HepG2 (cell line): ENCODE measurements around the gene NFE2L1. TPM values are rescaled to one million over a fixed set of nuclear protein-coding genes. Genes with fewer than 3 reads are reported as not detected.

ENCODE experiments used
- DMAP1 ChIP-seq: IDR thresholded peaks from 2 replicates; pipeline ENCODE4 v1.6.1; 2016
- DZIP1 ChIP-seq: sonication (generic); formaldehyde crosslinking; IDR thresholded peaks from 2 replicates; pipeline ENCODE4 v1.5.0; 2020; ENCODE audit warnings: mild to moderate bottlenecking, missing genetic modification reagents
- HNF4A ChIP-seq: sonication (generic); formaldehyde crosslinking; IDR thresholded peaks from 2 replicates; pipeline ENCODE4 v1.4.0; 2020; ENCODE audit warnings: missing genetic modification reagents
- MIER3 ChIP-seq: IDR thresholded peaks from 2 replicates; pipeline ENCODE4 v1.6.1; 2016; ENCODE audit warnings: missing compliant biosample characterization, borderline replicate concordance
- MXI1 ChIP-seq: IDR thresholded peaks from 3 replicates; pipeline ENCODE4 v1.6.1; 2012; ENCODE audit warnings: low read depth, low read length, inconsistent platforms, borderline replicate concordance
- PAX8 ChIP-seq: sonication (generic); formaldehyde crosslinking; IDR thresholded peaks from 2 replicates; pipeline ENCODE4 v1.8.0; 2022; ENCODE audit warnings: mild to moderate bottlenecking, missing genetic modification reagents, borderline replicate concordance
- PBX2 ChIP-seq: IDR thresholded peaks from 2 replicates; pipeline ENCODE4 v1.6.1; 2016; ENCODE audit warnings: control low read depth
- SETDB1 ChIP-seq: sonication (generic); formaldehyde crosslinking; IDR thresholded peaks from 2 replicates; pipeline ENCODE4 v1.5.1; 2020; ENCODE audit warnings: missing genetic modification reagents, mild to moderate bottlenecking, borderline replicate concordance
- STAG1 ChIP-seq: sonication (generic); formaldehyde crosslinking; IDR thresholded peaks from 2 replicates; pipeline ENCODE4 v1.4.0; 2020; ENCODE audit warnings: missing genetic modification reagents
- XBP1 ChIP-seq: sonication (generic); formaldehyde crosslinking; IDR thresholded peaks from 2 replicates; pipeline ENCODE4 v1.5.0; 2020; ENCODE audit warnings: missing genetic modification reagents
- ZFP1 ChIP-seq: IDR thresholded peaks from 2 replicates; pipeline ENCODE4 v1.6.1; 2016
- ZNF12 ChIP-seq: sonication (generic); formaldehyde crosslinking; IDR thresholded peaks from 2 replicates; pipeline ENCODE4 v1.5.0; 2020; ENCODE audit warnings: missing genetic modification reagents
- ZNF143 ChIP-seq: sonication (generic); formaldehyde crosslinking; IDR thresholded peaks from 2 replicates; pipeline ENCODE4 v1.4.0; 2020; ENCODE audit warnings: missing genetic modification reagents
- ZNF33B ChIP-seq: sonication (generic); formaldehyde crosslinking; IDR thresholded peaks from 2 replicates; pipeline ENCODE4 v1.5.1; 2020; ENCODE audit warnings: mild to moderate bottlenecking, missing genetic modification reagents
- ZNF496 ChIP-seq: sonication (generic); formaldehyde crosslinking; IDR thresholded peaks from 2 replicates; pipeline ENCODE4 v1.8.1; 2023; ENCODE audit warnings: mild to moderate bottlenecking, moderate library complexity, missing genetic modification reagents; ENCODE audit not compliant: insufficient replicate concordance
- ZNF674 ChIP-seq: sonication (generic); formaldehyde crosslinking; IDR thresholded peaks from 2 replicates; pipeline ENCODE4 v1.5.0; 2020; ENCODE audit warnings: low read depth, mild to moderate bottlenecking, missing genetic modification reagents
- ZNF720 ChIP-seq: sonication (generic); formaldehyde crosslinking; IDR thresholded peaks from 2 replicates; pipeline ENCODE4 v1.4.0; 2020; ENCODE audit warnings: missing genetic modification reagents
- ZNF777 ChIP-seq: sonication (generic); formaldehyde crosslinking; IDR thresholded peaks from 2 replicates; pipeline ENCODE4 v1.4.0; 2020; ENCODE audit warnings: missing genetic modification reagents
- ZNF788 ChIP-seq: sonication (generic); formaldehyde crosslinking; IDR thresholded peaks from 2 replicates; pipeline ENCODE4 v1.5.0; 2020; ENCODE audit warnings: mild to moderate bottlenecking, missing genetic modification reagents, borderline replicate concordance
- ZNF891 ChIP-seq: sonication (generic); formaldehyde crosslinking; IDR thresholded peaks from 2 replicates; pipeline ENCODE4 v1.5.0; 2020; ENCODE audit warnings: mild to moderate bottlenecking, missing genetic modification reagents
- polyA plus RNA-seq, 8 experiments: library from polyadenylated mRNA; depleted of rRNA in 3 of 8; stranded (reverse) in 7 of 8; unstranded in 1 of 8; fragments of >200 nt; fragmentation: Illumina TruSeq in 4 of 8; extraction: Trizol in 4 of 8; gene quantifications; 2 replicates each; pipeline versions ENCODE4 v1.2.1 to v1.2.3, GENCODE V29; 2011 to 2016; ENCODE audit warnings: low read depth in 4 of 8, missing spikeins in 1 of 8, mixed read lengths in 1 of 8; ENCODE audit not compliant: insufficient read depth in 1 of 8
- total RNA-seq, 5 experiments: library from RNA; depleted of rRNA; stranded (reverse); fragments of >200 nt; fragmentation: Illumina TruSeq; extraction: Trizol; gene quantifications; 2 replicates each; pipeline ENCODE4 v1.2.3, GENCODE V29; 2016; ENCODE audit warnings: low read depth in 1 of 5
- TF ChIP-seq, protein P1 (sequence below): sonication (generic); formaldehyde crosslinking; IDR thresholded peaks from 2 replicates; pipeline ENCODE4 v1.8.1; 2023; ENCODE audit warnings: mild to moderate bottlenecking, missing genetic modification reagents, borderline replicate concordance
- TF ChIP-seq, protein P2 (sequence below): IDR thresholded peaks from 2 replicates; pipeline ENCODE4 v1.6.1; 2018; ENCODE audit warnings: missing genetic modification reagents
- TF ChIP-seq, protein P3 (sequence below): sonication (generic); formaldehyde crosslinking; conservative IDR thresholded peaks from 2 replicates; pipeline ENCODE4 v1.4.0; 2020; ENCODE audit warnings: missing genetic modification reagents

NFE2L1 gene
- total and polyA plus RNA-seq, 2 of the 13 experiments (the other 11 are each of a cell fraction or from before 2014, with no cell fraction given): 67.0 to 234 TPM

GRCh38 chr17:48026502-48027321 is 21.4 kb upstream of the NFE2L1 start (continued):
- TF ChIP-seq ZNF720 (CRISPR knock-in tag) (no peak), ZNF777 (no peak), PAX8 (CRISPR knock-in tag) (peak; percentile 85; the same call in 1 of the 2 replicates), DZIP1 (CRISPR knock-in tag) (peak; percentile 62; the same call in 1 of the 2 replicates), ZNF143 (peak; percentile 56; the same call in 1 of the 2 replicates), ZNF12 (CRISPR knock-in tag) (peak; percentile 19; the same call in 1 of the 2 replicates), MXI1 (peak; percentile 32; the same call in 1 of the 3 replicates), HNF4A (CRISPR knock-in tag) (no peak), ZNF496 (CRISPR knock-in tag) (no peak), ZNF33B (CRISPR knock-in tag) (0 out of 2 replicates have a peak, but pooled peaks have one; percentile 39), XBP1 (CRISPR knock-in tag) (no peak), SETDB1 (no peak), ZNF674 (CRISPR knock-in tag) (no peak), ZNF891 (CRISPR knock-in tag) (no peak), DMAP1 (CRISPR knock-in tag) (0 out of 2 replicates have a peak, but pooled peaks have one; percentile 36), STAG1 (CRISPR knock-in tag) (peak; percentile 95), MIER3 (CRISPR knock-in tag) (peak; percentile 26; the same call in 1 of the 2 replicates), PBX2 (CRISPR knock-in tag) (no peak), ZFP1 (CRISPR knock-in tag) (no peak), ZNF788 (CRISPR knock-in tag) (peak; percentile 45; the same call in 1 of the 2 replicates)
- TF ChIP-seq, protein P1, sequence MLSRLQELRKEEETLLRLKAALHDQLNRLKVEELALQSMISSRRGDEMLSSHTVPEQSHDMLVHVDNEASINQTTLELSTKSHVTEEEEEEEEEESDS (CRISPR knock-in tag): no peak
- TF ChIP-seq, protein P2, sequence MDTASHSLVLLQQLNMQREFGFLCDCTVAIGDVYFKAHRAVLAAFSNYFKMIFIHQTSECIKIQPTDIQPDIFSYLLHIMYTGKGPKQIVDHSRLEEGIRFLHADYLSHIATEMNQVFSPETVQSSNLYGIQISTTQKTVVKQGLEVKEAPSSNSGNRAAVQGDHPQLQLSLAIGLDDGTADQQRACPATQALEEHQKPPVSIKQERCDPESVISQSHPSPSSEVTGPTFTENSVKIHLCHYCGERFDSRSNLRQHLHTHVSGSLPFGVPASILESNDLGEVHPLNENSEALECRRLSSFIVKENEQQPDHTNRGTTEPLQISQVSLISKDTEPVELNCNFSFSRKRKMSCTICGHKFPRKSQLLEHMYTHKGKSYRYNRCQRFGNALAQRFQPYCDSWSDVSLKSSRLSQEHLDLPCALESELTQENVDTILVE (CRISPR knock-in tag): peak; percentile 30; the same call in 1 of the 2 replicates
- TF ChIP-seq, protein P3, sequence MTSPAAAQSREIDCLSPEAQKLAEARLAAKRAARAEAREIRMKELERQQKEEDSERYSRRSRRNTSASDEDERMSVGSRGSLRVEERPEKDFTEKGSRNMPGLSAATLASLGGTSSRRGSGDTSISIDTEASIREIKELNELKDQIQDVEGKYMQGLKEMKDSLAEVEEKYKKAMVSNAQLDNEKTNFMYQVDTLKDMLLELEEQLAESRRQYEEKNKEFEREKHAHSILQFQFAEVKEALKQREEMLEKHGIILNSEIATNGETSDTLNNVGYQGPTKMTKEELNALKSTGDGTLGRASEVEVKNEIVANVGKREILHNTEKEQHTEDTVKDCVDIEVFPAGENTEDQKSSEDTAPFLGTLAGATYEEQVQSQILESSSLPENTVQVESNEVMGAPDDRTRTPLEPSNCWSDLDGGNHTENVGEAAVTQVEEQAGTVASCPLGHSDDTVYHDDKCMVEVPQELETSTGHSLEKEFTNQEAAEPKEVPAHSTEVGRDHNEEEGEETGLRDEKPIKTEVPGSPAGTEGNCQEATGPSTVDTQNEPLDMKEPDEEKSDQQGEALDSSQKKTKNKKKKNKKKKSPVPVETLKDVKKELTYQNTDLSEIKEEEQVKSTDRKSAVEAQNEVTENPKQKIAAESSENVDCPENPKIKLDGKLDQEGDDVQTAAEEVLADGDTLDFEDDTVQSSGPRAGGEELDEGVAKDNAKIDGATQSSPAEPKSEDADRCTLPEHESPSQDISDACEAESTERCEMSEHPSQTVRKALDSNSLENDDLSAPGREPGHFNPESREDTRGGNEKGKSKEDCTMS (CRISPR knock-in tag): no peak
